NB4 (cell line): Measurements from ENCODE around the gene KRTAP5-4.
"Not testable (repeated sequence)": the region's sequence is repeated elsewhere in the genome, so short reads cannot be mapped to it uniquely, and the experiment has no call there.

Source experiments
- DNase-seq: peaks from one replicate; pipeline ENCODE4 v3.0.0; 2010; ENCODE audit warnings: low read depth
- H3K4me3 ChIP-seq: one replicate; pipeline ENCODE4 v1.5.1; 2011; ENCODE audit warnings: mild to moderate bottlenecking, low read depth, low read length, moderate library complexity
- MYC ChIP-seq: IDR thresholded peaks from 2 replicates; pipeline ENCODE4 v1.6.1; 2011; ENCODE audit warnings: low read depth, low read length
- POLR2A ChIP-seq: IDR thresholded peaks from 2 replicates; pipeline ENCODE4 v1.6.1; 2011; ENCODE audit warnings: mild to moderate bottlenecking; ENCODE audit not compliant: insufficient read length; ENCODE audit errors: extremely low read depth
- TF ChIP-seq, protein P1 (sequence below): IDR thresholded peaks from one replicate; pipeline ENCODE4 v1.5.1; 2012; ENCODE audit warnings: low read depth, low read length
- TF ChIP-seq, protein P2 (sequence below): IDR thresholded peaks from 2 replicates; pipeline ENCODE4 v1.6.1; 2011; ENCODE audit warnings: low read depth, low read length

Gene KRTAP5-4

DNA sequence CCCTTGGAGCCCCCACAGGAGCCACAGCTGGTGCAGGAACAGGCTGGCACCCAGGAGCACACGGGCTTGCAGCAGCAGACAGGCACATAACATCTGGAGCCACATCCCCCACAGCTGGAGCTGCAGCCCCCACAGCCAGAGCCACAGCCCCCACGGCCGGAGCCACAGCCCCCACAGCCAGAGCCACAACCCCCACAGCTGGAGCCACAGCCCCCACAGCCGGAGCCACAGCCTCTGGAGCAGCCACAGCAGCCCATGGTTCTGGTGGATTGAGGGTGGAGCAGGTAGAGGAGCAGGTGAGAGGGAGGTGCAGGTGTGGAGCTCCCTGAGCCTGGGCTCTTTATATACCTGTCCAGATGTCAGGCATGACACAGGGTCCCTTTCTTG is 24.0 kb downstream of the KRTAP5-4 start, which contains the start of gene KRTAP5-2:
Gene KRTAP5-2 (minus strand): TSS at position 301 of the 387 bp plus-strand sequence. CDS start 44 bp downstream, at position 257.
- H3K4me3 ChIP-seq, result no peak within 1 kb of the TSS
- TF ChIP-seq POLR2A, result no peak
- no peak for TF ChIP-seq MYC
- TF ChIP-seq, protein P1, sequence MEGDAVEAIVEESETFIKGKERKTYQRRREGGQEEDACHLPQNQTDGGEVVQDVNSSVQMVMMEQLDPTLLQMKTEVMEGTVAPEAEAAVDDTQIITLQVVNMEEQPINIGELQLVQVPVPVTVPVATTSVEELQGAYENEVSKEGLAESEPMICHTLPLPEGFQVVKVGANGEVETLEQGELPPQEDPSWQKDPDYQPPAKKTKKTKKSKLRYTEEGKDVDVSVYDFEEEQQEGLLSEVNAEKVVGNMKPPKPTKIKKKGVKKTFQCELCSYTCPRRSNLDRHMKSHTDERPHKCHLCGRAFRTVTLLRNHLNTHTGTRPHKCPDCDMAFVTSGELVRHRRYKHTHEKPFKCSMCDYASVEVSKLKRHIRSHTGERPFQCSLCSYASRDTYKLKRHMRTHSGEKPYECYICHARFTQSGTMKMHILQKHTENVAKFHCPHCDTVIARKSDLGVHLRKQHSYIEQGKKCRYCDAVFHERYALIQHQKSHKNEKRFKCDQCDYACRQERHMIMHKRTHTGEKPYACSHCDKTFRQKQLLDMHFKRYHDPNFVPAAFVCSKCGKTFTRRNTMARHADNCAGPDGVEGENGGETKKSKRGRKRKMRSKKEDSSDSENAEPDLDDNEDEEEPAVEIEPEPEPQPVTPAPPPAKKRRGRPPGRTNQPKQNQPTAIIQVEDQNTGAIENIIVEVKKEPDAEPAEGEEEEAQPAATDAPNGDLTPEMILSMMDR, result no peak
- TF ChIP-seq, protein P2, sequence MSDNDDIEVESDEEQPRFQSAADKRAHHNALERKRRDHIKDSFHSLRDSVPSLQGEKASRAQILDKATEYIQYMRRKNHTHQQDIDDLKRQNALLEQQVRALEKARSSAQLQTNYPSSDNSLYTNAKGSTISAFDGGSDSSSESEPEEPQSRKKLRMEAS, result no peak
- no peak for DNase-seq

GRCh38 chr11:1597331-1597993 is 24.5 kb downstream of the KRTAP5-4 start:
- no peak overlapping the region for H3K4me3 ChIP-seq
- no peak for DNase-seq
- no peak for TF ChIP-seq POLR2A
- TF ChIP-seq, protein P2, result no peak
- no peak for TF ChIP-seq MYC
- TF ChIP-seq, protein P1, result no peak

DNA sequence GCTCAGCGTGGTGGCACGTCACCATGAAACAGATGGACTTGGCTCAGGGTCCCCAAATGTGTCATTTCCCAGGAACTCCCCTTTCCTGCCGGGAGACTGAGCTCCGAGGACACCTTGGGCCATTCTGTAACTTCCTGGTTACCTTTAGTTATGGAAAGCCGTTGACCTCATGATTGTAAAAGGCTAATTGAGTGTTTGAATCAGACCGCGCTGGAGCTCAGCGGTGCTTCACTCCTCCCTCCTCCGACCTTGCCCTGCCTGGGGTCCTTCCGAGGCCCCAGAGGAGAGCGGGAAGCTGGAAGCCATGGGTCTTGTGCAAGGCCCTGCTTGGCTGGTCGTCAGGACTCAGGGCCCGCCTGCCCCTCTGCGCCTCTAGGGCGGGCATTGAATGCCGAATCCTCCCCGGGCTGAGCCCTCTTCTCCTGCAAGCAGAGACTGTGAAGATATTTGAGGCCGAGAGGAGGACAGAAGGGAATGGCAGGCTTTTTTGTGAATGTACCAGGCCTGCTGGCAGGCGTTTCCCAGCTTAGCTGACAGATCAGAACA is 25.3 kb downstream of the KRTAP5-4 start:
- not testable (repeated sequence) for DNase-seq, H3K4me3 ChIP-seq

DNA sequence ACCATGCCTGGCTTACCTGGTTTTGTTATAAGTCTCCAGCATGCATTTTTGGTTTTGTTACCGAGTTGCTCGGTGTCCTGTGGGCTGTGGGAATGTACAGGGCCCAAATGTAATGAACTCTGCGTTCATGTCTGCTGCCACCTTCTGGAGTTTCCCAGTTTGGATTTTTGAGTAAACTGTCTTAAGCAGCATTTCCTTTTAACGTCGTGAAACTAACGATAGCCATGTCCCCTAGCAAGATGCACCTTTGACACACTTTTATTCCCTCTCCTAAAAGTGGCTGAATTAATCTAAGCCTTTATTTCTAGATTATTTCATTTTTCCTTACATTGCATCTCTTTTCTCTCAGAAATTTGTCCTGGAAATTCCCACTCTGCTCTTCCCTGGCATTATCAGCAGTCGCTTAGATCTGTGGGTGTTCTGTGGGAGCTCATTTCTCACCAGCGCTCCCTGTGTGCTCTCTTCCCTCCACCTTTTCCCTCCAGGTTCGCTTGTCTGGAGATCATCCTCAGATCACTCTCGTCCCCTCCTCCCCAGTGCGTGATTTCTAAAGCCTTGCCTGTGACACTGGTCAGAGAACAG is 25.9 kb downstream of the KRTAP5-4 start:
- TF ChIP-seq, protein P1, result peak; percentile 20
- H3K4me3 ChIP-seq, result not testable (repeated sequence)
- peak; percentile 29 for DNase-seq

- H3K4me3 ChIP-seq, result no peak overlapping the region
- no peak for TF ChIP-seq MYC
- TF ChIP-seq, protein P1, result no peak
- TF ChIP-seq, protein P2, result no peak
- TF ChIP-seq POLR2A, result no peak
- no peak for DNase-seq
These were observed 29.3 kb downstream of the KRTAP5-4 start for GRCh38 chr11:1592628-1593027.

DNA sequence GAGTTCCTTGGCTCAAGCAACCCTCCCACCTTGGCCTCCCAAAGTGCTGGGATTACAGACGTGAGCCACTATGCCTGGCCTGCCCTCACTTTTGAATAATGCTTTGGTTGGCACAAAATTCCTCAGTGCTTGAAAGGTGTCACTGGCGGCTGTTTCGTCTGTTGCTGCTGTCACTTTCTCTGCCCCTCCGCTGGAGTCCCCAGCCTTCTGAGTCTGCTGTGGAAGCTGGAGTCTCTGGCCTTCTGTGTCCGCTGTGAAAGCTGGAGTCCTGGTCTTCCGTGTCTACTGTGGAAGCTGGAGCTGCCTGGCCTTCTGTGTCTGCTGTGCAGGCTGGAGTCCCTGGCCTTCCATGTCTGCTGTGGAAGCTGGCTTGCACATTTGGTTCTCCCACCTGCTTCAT is 31.9 kb downstream of the KRTAP5-4 start:
- H3K4me3 ChIP-seq, result no peak overlapping the region
- DNase-seq, result no peak
- TF ChIP-seq POLR2A (no peak), MYC (no peak)
- TF ChIP-seq, protein P1, result no peak
- TF ChIP-seq, protein P2, result no peak

- not testable (repeated sequence) for DNase-seq, H3K4me3 ChIP-seq
These were observed 32.6 kb downstream of the KRTAP5-4 start for GRCh38 chr11:1589191-1589963.
